Colonic mucosa (tissue), 4 donors: ENCODE measurements around the gene CCDC88C. TPM values are rescaled to one million over a fixed set of nuclear protein-coding genes. Genes with fewer than 3 reads are reported as not detected.

Experiments
- DNase-seq: peaks from one replicate; pipeline ENCODE4 v3.0.0-alpha.2; 2020
- H3K27ac ChIP-seq: fragments of 200-600 bp; one replicate; pipeline ENCODE4 v1.8.0; 2021
- H3K27me3 ChIP-seq: fragments of 200-600 bp; one replicate; pipeline ENCODE4 v1.8.0; 2021
- H3K36me3 ChIP-seq: fragments of 200-600 bp; one replicate; pipeline ENCODE4 v1.8.0; 2021
- H3K4me1 ChIP-seq: fragments of 200-600 bp; one replicate; pipeline ENCODE4 v1.8.0; 2021; ENCODE audit warnings: mild to moderate bottlenecking
- H3K4me3 ChIP-seq: fragments of 200-600 bp; one replicate; pipeline ENCODE4 v1.8.0; 2021
- H3K9ac ChIP-seq, 2 donors: one replicate each; pipeline ENCODE4 v1.7.0; 2013; ENCODE audit warnings: control low read depth in 2 of 2, low read depth in 2 of 2, low read length in 2 of 2
- H3K9me3 ChIP-seq: fragments of 200-600 bp; one replicate; pipeline ENCODE4 v1.8.0; 2021
- CTCF ChIP-seq: fragments of 200-600 bp; IDR thresholded peaks from one replicate; pipeline ENCODE4 v1.8.0; 2022; ENCODE audit warnings: antibody characterized with exemption, mild to moderate bottlenecking
- intact Hi-C: fragments of 100-400 bp; cut with DNase I; formaldehyde crosslinking; loops from one replicate; pipeline ENCODE4 v1.14.1; 2022
- total RNA-seq, 2 donors: library from RNA; stranded (reverse); fragmentation: NEBNext Ultra II Directional in 1 of 2; extraction: Animal tissue kit (Norgen Biotek cat#: 25700) in 1 of 2; gene quantifications; one replicate each; pipeline ENCODE4 v1.2.1, GENCODE V29; 2021
- donor health status: healthy.
- donor health status: DM: no; HTN: no; CAD: no.
- donor health status: DM: no; HTN: no; CAD: no.

The CCDC88C gene
- total RNA-seq, 2 donors from 2014 or later = 45.6 to 48.0 TPM

GRCh38 chr14:91358025-91358319, 59.6 kb downstream of the CCDC88C start:
- Histone ChIP-seq H3K36me3 (no peaks in the 10 kb centered on the region), H3K27ac (no peak overlapping the region), H3K9ac (no peak overlapping the region), H3K27me3 (no peaks in the 10 kb centered on the region), H3K4me1 (no peaks in the 10 kb centered on the region), H3K9me3 (no peaks in the 10 kb centered on the region), H3K4me3 (no peak overlapping the region)
- no peak for DNase-seq
- no peak for TF ChIP-seq CTCF
- intact Hi-C loops = loop anchor here (2.0 kb wide), 1 partner anchor 27 kb away; no protein-coding TSS in a partner anchor

DNA sequence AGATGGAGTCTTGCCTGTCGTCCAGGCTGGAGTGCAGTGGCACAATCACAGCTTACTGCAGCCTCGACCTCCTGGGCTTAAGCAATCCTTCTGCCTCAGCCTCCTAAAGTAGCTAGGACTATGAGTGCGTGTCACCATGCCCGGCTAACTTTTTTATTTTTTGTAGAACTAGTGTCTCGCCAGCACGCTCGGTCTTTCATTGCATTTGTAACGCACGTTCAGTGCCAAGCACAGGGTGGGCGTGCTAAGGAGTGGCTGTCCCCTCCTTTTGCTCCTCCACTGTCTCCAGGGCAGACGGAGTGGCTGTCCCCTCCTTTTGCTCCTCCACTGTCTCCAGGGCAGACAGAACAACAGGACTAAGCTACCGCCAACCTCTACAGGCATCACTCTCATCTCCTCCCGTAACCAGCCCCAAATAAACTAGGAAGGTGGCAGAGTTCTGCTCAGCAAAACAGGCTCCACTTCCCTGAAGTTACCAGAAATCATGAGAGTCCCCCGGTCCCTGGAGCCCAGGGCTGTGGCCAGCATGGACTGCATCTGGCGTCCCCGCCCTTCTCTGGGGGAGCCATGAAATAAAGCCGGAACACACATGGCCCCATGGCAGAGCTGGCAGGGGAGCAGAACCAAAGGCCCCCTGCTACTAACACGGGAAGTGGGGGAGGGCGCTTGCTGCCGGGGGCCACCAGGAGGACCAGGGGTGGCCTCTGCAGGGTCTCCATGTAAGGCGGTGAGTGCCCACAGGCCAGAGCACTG, 60.2 kb downstream of the CCDC88C start:
- H3K27me3 ChIP-seq = no peaks in the 10 kb centered on the region
- no peaks in the 10 kb centered on the region for H3K9me3 ChIP-seq
- no peaks in the 10 kb centered on the region for H3K36me3 ChIP-seq
- intact Hi-C loops = loop anchor here (2.0 kb wide), 1 partner anchor 27 kb away; no protein-coding TSS in a partner anchor
- DNase-seq = no peak
- H3K4me3 ChIP-seq = no peak overlapping the region
- no peak for TF ChIP-seq CTCF
- H3K9ac ChIP-seq = no peak overlapping the region
- no peak overlapping the region for H3K27ac ChIP-seq
- H3K4me1 ChIP-seq = no peaks in the 10 kb centered on the region

DNA sequence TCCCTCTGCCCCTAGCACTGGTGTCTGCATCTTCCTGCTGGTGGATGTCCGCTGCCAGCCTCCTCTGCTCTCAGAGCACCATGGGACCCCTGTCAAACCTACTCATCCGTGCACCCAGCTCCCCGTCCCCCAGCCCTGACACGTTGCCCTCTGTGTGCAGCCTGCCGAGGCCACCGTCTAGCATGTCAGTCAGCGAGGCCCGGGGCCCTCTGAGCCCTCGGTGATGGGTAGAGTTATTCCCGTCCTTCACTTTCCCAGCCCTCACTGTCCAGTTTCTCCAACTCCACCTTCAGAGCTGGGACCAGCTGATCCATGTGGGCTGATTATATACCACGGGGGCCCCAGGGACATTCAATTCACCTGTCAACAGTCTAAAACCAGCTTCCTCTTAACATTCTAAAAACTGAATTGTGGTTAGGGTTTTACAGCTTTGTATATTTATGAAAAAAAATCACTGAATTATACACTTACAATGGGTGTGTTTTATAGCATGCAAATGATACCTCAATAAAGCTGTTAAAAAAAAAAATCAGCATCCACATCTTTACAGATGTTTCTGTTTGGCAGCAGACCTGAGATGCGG, 61.3 kb downstream of the CCDC88C start:
- no peak for TF ChIP-seq CTCF
- Histone ChIP-seq H3K27ac (no peak overlapping the region), H3K9ac (no peak overlapping the region), H3K27me3 (no peaks in the 10 kb centered on the region), H3K4me3 (no peak overlapping the region), H3K4me1 (no peaks in the 10 kb centered on the region), H3K36me3 (no peaks in the 10 kb centered on the region), H3K9me3 (no peaks in the 10 kb centered on the region)
- intact Hi-C loops = no loop called here
- DNase-seq = no peak

- H3K9me3 ChIP-seq = no peaks in the 10 kb centered on the region
- peak; percentile 66 for TF ChIP-seq CTCF
- peak overlapping the region in 1 of 2 donors; percentile 37 for H3K9ac ChIP-seq
- H3K4me1 ChIP-seq = no peaks in the 10 kb centered on the region
- no peaks in the 10 kb centered on the region for H3K27me3 ChIP-seq
- intact Hi-C loops = loop anchor here (2.0 kb wide), 1 partner anchor 64 kb away; no protein-coding TSS in a partner anchor
- H3K27ac ChIP-seq = no peak overlapping the region
- no peak overlapping the region for H3K4me3 ChIP-seq
- H3K36me3 ChIP-seq = no peaks in the 10 kb centered on the region
- DNase-seq = peak; percentile 56
These were observed 62.5 kb downstream of the CCDC88C start for GRCh38 chr14:91354979-91355685.

DNA sequence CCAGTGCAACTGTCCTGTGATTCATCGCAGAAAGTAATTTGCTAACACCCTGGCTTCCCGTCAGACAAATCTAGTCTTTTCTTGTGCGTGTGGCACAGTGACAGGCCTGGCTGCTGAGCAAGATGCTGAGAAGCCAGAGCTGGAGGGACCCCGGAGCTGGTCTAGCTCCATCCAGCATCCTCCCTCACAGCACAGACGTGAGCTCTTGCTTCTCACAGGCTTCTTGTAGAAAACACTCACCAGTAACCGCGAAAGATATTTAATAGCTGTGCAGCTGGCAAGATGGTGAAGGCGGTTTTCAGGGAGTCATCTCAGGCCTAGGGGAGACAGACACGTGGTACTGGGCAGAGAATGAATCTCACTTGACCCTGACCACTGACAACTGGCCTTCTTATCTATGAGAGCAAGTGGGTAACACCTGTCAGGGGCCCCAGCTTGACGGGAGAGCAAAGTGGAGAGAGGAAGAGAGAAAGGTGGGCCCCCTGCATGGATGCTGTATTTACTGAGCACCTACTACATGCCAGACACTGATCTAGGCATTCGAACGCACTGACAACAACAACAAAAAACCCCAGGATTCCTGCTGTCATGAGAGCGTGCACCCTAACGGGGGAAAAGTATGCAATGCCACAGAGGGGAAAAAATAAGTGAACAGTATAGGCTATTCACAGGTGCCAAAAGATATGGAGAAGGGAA, 63.3 kb downstream of the CCDC88C start:
- Histone ChIP-seq H3K9me3 (no peaks in the 10 kb centered on the region), H3K9ac (no peak overlapping the region), H3K36me3 (no peaks in the 10 kb centered on the region), H3K4me1 (no peaks in the 10 kb centered on the region), H3K4me3 (no peak overlapping the region), H3K27ac (no peak overlapping the region), H3K27me3 (no peaks in the 10 kb centered on the region)
- TF ChIP-seq CTCF = no peak
- DNase-seq = no peak
- intact Hi-C loops = loop anchor here (2.0 kb wide), 1 partner anchor 64 kb away; no protein-coding TSS in a partner anchor
